Measurements from ENCODE around the gene VSTM4.

DNA sequence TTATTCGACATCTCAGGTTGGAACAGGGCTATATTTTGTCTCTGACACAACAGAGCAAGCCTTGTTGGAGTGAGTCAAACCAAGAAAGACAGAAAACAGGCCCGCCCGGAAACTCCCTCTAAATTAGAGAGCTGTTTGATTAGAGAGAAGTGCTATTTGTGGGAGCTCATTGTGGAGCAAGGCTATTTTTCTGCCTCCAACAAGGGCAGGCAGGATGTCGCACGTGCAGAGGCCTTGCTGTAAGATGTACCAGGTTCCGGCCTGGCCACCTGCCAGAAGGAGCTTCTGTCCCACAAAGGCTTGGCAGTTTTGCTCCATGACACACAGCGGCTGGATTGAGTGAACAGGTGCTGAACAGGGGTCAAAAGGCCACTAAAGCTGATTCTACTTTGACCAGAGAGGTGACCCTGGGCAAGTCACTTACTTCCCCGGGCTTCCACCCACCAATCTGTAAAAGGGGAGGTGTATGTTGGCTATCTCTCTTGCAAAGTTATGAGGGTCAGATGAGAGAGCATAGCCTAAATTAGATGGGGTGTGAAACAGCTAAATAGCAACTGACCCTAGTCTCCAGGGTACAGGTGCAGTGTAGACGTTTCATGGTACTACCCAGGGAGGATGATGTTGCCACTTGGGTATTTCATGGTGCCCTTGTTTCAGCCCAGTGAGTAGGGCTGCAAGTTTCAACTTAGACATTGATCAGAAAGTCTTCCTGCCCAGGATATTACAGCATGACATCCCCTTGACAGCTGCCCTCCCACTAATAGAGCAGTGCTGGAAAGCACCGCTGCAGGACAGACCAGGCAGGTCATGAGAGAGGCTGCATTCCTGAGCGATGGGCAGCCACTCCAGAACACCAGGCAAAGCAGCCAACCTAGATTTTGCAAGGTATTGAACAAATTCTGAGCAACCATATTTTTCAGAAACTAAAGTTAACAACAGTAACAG is 62.0 kb downstream of the VSTM4 start:
- TF ChIP-seq MXI1 (IDR thresholded peaks at IDR 0.05; ENCODE audit: borderline replicate concordance, low read depth, low read length) (no peak), POLR2A (IDR thresholded peaks at IDR 0.05; ENCODE audit: low read depth, low read length) (no peak)
